SU-DHL-6 (cell line): ENCODE data around the gene CAPN12.

Experiments
- CTCF ChIP-seq: fragments of 200-600 bp; sonication (generic); IDR thresholded peaks from one replicate; pipeline ENCODE4 v1.5.1; 2017; ENCODE audit warnings: antibody characterized with exemption, mild to moderate bottlenecking, low read length, moderate library complexity; ENCODE audit not compliant: insufficient read depth, poor library complexity, severe bottlenecking
- EZH2phosphoT487 ChIP-seq: fragments of 200-600 bp; sonication (generic), shearing (Covaris generic); conservative IDR thresholded peaks from 2 replicates; pipeline ENCODE4 v1.6.1; 2018; ENCODE audit warnings: mild to moderate bottlenecking, antibody characterized with exemption, low read length, moderate library complexity, mixed read lengths

- TF ChIP-seq CTCF (no peak), EZH2phosphoT487 (no peak)
Observed at GRCh38 chr19:38721979-38722773, 22.1 kb downstream of the CAPN12 start.
